ENCODE results near the gene EMP2. TPM values are rescaled to one million over a fixed set of nuclear protein-coding genes. Genes with fewer than 3 reads are reported as not detected.

Gene EMP2
- total and polyA plus RNA-seq, 7 experiments from 2014 or later = not detected

DNA sequence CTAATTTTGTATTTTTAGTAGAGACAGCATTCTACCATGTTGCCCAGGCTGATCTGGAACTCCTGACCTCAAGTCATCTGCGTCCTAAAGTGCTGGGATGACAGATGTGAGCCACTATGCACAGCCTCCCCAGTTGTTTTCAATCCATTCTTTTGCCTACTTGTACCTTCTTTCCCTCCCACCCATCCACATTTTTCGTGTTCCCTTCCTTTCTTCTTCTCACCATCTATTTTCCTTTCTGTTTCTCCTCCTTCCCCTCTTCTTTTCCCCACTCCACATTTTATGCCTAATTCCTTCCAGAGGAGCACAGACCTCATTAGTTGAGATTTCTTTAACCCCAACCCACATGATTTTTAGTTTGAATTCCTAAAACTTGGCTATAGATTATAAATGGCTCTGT lies 100.2 kb downstream of the EMP2 start:
- Histone ChIP-seq H3K9me3 (ENCODE audit: control insufficient read depth in 2 of 3, low read length in 3 of 3) (peaks cover 0 to 27% (median 0%) of the 10 kb centered on the region in 3 experiments), H3K4me1 (ENCODE audit: control insufficient read depth in 2 of 2, insufficient read depth in 2 of 2, low read length in 2 of 2) (no peaks in the 10 kb centered on the region), H3K4me3 (ENCODE audit: low read length) (no peak overlapping the region), H3K27ac (ENCODE audit: low read depth, low read length) (no peak overlapping the region), H3K36me3 (ENCODE audit: control insufficient read depth in 2 of 3, insufficient read depth in 3 of 3, low read length in 3 of 3) (peaks cover 0 to 37% (median 0%) of the 10 kb centered on the region in 3 experiments), H3K27me3 (ENCODE audit: control insufficient read depth in 2 of 2, insufficient read depth in 2 of 2, low read length in 2 of 2) (no peaks in the 10 kb centered on the region)
- intact Hi-C loops (cut with micrococcal nuclease) = no loop called here
- Mint-ChIP-seq H3K4me1 (no peaks in the 10 kb centered on the region), H3K9me3 (peaks cover 3 to 67% (median 36%) of the 10 kb centered on the region in 11 donors), H3K4me3 (no peak overlapping the region), H3K27me3 (no peaks in the 10 kb centered on the region), H3K36me3 (peaks cover 5 to 60% (median 56%) of the 10 kb centered on the region in 5 donors), H3K27ac (no peak overlapping the region)
- DNase-seq (no peak), ATAC-seq (no peak)
- ChIA-PET POLR2A (no interaction called here), CTCF (no interaction called here)

Other genes with a start within 250 kb of the EMP2 start
- gene ATF7IP2, start 194.5 kb downstream of the EMP2 start, total RNA-seq = 10 to 100 TPM; 56.5 to 75.5 (median 67.1) TPM
- 100 to 1,000 TPM; 148 to 304 TPM for gene ATF7IP2, start 194.5 kb downstream of the EMP2 start, polyA plus RNA-seq
- gene TEKT5, start 114.3 kb upstream of the EMP2 start, total RNA-seq = not detected
- under 1 TPM in 1 of 2 donors, not detected in 1; 0.68 TPM for gene TEKT5, start 114.3 kb upstream of the EMP2 start, polyA plus RNA-seq
- 10 to 100 TPM; 24.0 to 30.0 (median 25.5) TPM for gene NUBP1, start 163.2 kb upstream of the EMP2 start, total RNA-seq
- 10 to 100 TPM; 32.7 to 48.3 TPM for gene NUBP1, start 163.2 kb upstream of the EMP2 start, polyA plus RNA-seq
- gene TVP23A, start 238.2 kb upstream of the EMP2 start, total RNA-seq = under 1 TPM in 1 of 5 experiments, not detected in 4; 0.10 TPM
- under 1 TPM; 0.15 to 0.17 TPM for gene TVP23A, start 238.2 kb upstream of the EMP2 start, polyA plus RNA-seq

Data from naive thymus-derived CD4-positive, alpha-beta T cell (primary cell).